Prostate gland (tissue), 2 donors: ENCODE results near the gene ANKRD27. TPM values are rescaled to one million over a fixed set of nuclear protein-coding genes. Genes with fewer than 3 reads are reported as not detected.

Source experiments
- DNase-seq: peaks from one replicate; pipeline ENCODE4 v3.0.0-alpha.2; 2019; ENCODE audit warnings: low spot score
- H3K27ac ChIP-seq, 2 donors: fragments of 200-600 bp; sonication (generic); 2 replicates each; pipeline ENCODE4 v1.5.1; 2017 to 2019
- H3K27me3 ChIP-seq: fragments of 200-600 bp; sonication (generic); replicated peaks from 2 replicates; pipeline ENCODE4 v1.5.1; 2019; ENCODE audit not compliant: insufficient read depth
- H3K36me3 ChIP-seq, 2 donors: fragments of 200-600 bp; sonication (generic); 1 replicate in 1 of 2; 2 replicates in 1 of 2; pipeline versions ENCODE4 v1.5.1 to v1.8.1; 2017 to 2019
- H3K4me1 ChIP-seq: fragments of 200-600 bp; sonication (generic); replicated peaks from 2 replicates; pipeline ENCODE4 v1.5.1; 2019
- H3K4me3 ChIP-seq, 2 donors: fragments of 200-600 bp; sonication (generic); 2 replicates each; pipeline ENCODE4 v1.5.1; 2017 to 2019
- H3K9me3 ChIP-seq: fragments of 200-600 bp; sonication (generic); 2 replicates; pipeline ENCODE4 v1.5.1; 2017
- CTCF ChIP-seq, 4 experiments: fragments of 200-600 bp in 2 of 4; fragments of 450-650 bp in 2 of 4; sonication (generic) in 2 of 4; IDR thresholded peaks; 1 replicate in 3 of 4; 2 replicates in 1 of 4; pipeline ENCODE4 v1.5.1; 2016 to 2019; ENCODE audit warnings: antibody characterized with exemption in 4 of 4, mild to moderate bottlenecking in 2 of 4, moderate library complexity in 2 of 4
- POLR2A ChIP-seq: fragments of 450-650 bp; IDR thresholded peaks from one replicate; pipeline ENCODE4 v1.6.1; 2016; ENCODE audit warnings: antibody characterized with exemption, mild to moderate bottlenecking
- POLR2AphosphoS5 ChIP-seq: sonication (generic); formaldehyde crosslinking; IDR thresholded peaks from one replicate; pipeline ENCODE4 v1.6.1; 2017; ENCODE audit warnings: antibody characterized with exemption
- WGBS: methylation state at CpG from one replicate; pipeline ENCODE4 v1.1.5; 2018; 5-methylcytosine and 5-hydroxymethylcytosine counted together
- intact Hi-C: fragments of 100-400 bp; cut with DNase I; formaldehyde crosslinking; loops from one replicate; pipeline ENCODE4 v1.14.2; 2022
- total RNA-seq, 2 donors: library from RNA; depleted of rRNA; stranded (reverse); fragments of >200 nt; gene quantifications; one replicate each; pipeline ENCODE4 v1.1.0, GENCODE V29; 2016

Gene ANKRD27
- total RNA-seq, 2 donors from 2014 or later: 25.7 to 51.4 TPM

GRCh38 chr19:32607479-32607878 is 67.5 kb downstream of the ANKRD27 start:
- Histone ChIP-seq H3K9me3 (no peaks in the 10 kb centered on the region), H3K27ac (no peak overlapping the region), H3K4me1 (no peaks in the 10 kb centered on the region), H3K4me3 (no peak overlapping the region), H3K36me3 (peaks cover 0 to 17% of the 10 kb centered on the region in 2 donors), H3K27me3 (no peaks in the 10 kb centered on the region)
- intact Hi-C loops: no loop called here
- TF ChIP-seq POLR2AphosphoS5 (no peak), CTCF (IDR thresholded peaks at IDR 0.05) (no peak), POLR2A (no peak)
- DNase-seq: no peak
- WGBS: 96% methylated on average over 19 of the region's 20 CpGs

GRCh38 chr19:32606289-32606688 is 68.7 kb downstream of the ANKRD27 start:
- Histone ChIP-seq H3K27me3 (no peaks in the 10 kb centered on the region), H3K36me3 (peaks cover 0 to 17% of the 10 kb centered on the region in 2 donors), H3K27ac (no peak overlapping the region), H3K4me1 (no peaks in the 10 kb centered on the region), H3K9me3 (no peaks in the 10 kb centered on the region), H3K4me3 (no peak overlapping the region)
- TF ChIP-seq CTCF (IDR thresholded peaks at IDR 0.05) (no peak), POLR2A (no peak), POLR2AphosphoS5 (no peak)
- no peak for DNase-seq
- intact Hi-C loops: no loop called here
- 86% methylated on average over 15 of the region's 15 CpGs for WGBS

GRCh38 chr19:32605544-32605943 is 69.4 kb downstream of the ANKRD27 start:
- no peak for DNase-seq
- 89% methylated on average over 14 of the region's 21 CpGs for WGBS
- Histone ChIP-seq H3K9me3 (no peaks in the 10 kb centered on the region), H3K27me3 (no peaks in the 10 kb centered on the region), H3K27ac (no peak overlapping the region), H3K36me3 (peaks cover 0 to 17% of the 10 kb centered on the region in 2 donors), H3K4me1 (no peaks in the 10 kb centered on the region), H3K4me3 (no peak overlapping the region)
- TF ChIP-seq POLR2AphosphoS5 (no peak), CTCF (IDR thresholded peaks at IDR 0.05) (no peak), POLR2A (no peak)
- intact Hi-C loops: no loop called here

GRCh38 chr19:32603961-32604360 is 71.0 kb downstream of the ANKRD27 start:
- Histone ChIP-seq H3K4me3 (no peak overlapping the region), H3K9me3 (no peaks in the 10 kb centered on the region), H3K27ac (no peak overlapping the region), H3K4me1 (no peaks in the 10 kb centered on the region), H3K36me3 (peaks cover 0 to 17% of the 10 kb centered on the region in 2 donors), H3K27me3 (no peaks in the 10 kb centered on the region)
- 95% methylated on average over 14 of the region's 14 CpGs for WGBS
- DNase-seq: no peak
- TF ChIP-seq POLR2AphosphoS5 (no peak), CTCF (IDR thresholded peaks at IDR 0.05) (no peak), POLR2A (no peak)
- intact Hi-C loops: no loop called here

GRCh38 chr19:32599736-32600157 is 75.2 kb downstream of the ANKRD27 start:
- WGBS: 4% methylated on average over 2 of the region's 2 CpGs
- H3K4me3 ChIP-seq: no peak overlapping the region
- no peaks in the 10 kb centered on the region for H3K27me3 ChIP-seq
- no peak for TF ChIP-seq POLR2A
- TF ChIP-seq POLR2AphosphoS5: peak; percentile 40
- peak; percentile 57 to 78 (median 70) for TF ChIP-seq CTCF (IDR thresholded peaks at IDR 0.05)
- peaks cover 7 to 19% of the 10 kb centered on the region in 2 donors for H3K36me3 ChIP-seq
- no peak overlapping the region for H3K27ac ChIP-seq
- H3K9me3 ChIP-seq: no peaks in the 10 kb centered on the region
- intact Hi-C loops: no loop called here
- peak; percentile 14 for DNase-seq
- no peaks in the 10 kb centered on the region for H3K4me1 ChIP-seq
